Spleen (tissue), 11 donors: Measurements from ENCODE around the gene PKHD1. TPM values are rescaled to one million over a fixed set of nuclear protein-coding genes. Genes with fewer than 3 reads are reported as not detected.
"Not testable (repeated sequence)": the region's sequence is repeated elsewhere in the genome, so short reads cannot be mapped to it uniquely, and the experiment has no call there.

Source experiments
- DNase-seq: peaks from one replicate; pipeline ENCODE4 v3.0.0-alpha.2; 2020
- H3K27ac ChIP-seq, 8 donors: fragments of 200-600 bp; sonication (generic) in 7 of 8; 1 replicate in 4 of 8; 2 replicates in 4 of 8; pipeline versions ENCODE4 v1.5.0 to v1.8.0; 2016 to 2021; ENCODE audit warnings: inconsistent platforms in 4 of 8, mild to moderate bottlenecking in 4 of 8, moderate library complexity in 1 of 8
- H3K27me3 ChIP-seq, 7 donors: fragments of 200-600 bp; sonication (generic) in 6 of 7; replicated peaks in 1 of 7; 1 replicate in 4 of 7; 2 replicates in 3 of 7; pipeline versions ENCODE4 v1.5.0 to v1.8.0; 2016 to 2021; ENCODE audit warnings: inconsistent platforms in 3 of 7, mild to moderate bottlenecking in 1 of 7
- H3K36me3 ChIP-seq, 6 donors: fragments of 200-600 bp; sonication (generic) in 5 of 6; 1 replicate in 4 of 6; 2 replicates in 2 of 6; pipeline versions ENCODE4 v1.5.0 to v1.8.0; 2016 to 2021; ENCODE audit warnings: inconsistent platforms in 2 of 6
- H3K4me1 ChIP-seq, 6 donors: fragments of 200-600 bp; sonication (generic) in 5 of 6; 1 replicate in 3 of 6; 2 replicates in 3 of 6; pipeline versions ENCODE4 v1.5.0 to v1.8.0; 2016 to 2021; ENCODE audit warnings: inconsistent platforms in 3 of 6
- H3K4me3 ChIP-seq, 8 donors: fragments of 200-600 bp; sonication (generic) in 7 of 8; 1 replicate in 4 of 8; 2 replicates in 4 of 8; pipeline versions ENCODE4 v1.5.0 to v1.8.0; 2016 to 2021; ENCODE audit warnings: inconsistent platforms in 4 of 8, mild to moderate bottlenecking in 4 of 8, moderate library complexity in 2 of 8
- H3K9me3 ChIP-seq, 8 donors: fragments of 200-600 bp; sonication (generic) in 7 of 8; 1 replicate in 4 of 8; 2 replicates in 4 of 8; pipeline versions ENCODE4 v1.5.0 to v1.8.0; 2016 to 2021; ENCODE audit warnings: inconsistent platforms in 4 of 8
- CTCF ChIP-seq, 11 experiments: fragments of 200-600 bp in 7 of 11; fragments of 450-650 bp in 4 of 11; sonication (generic) in 4 of 11; IDR thresholded peaks in 8 of 11; conservative IDR thresholded peaks in 3 of 11; 1 replicate in 7 of 11; 2 replicates in 4 of 11; pipeline versions ENCODE4 v1.4.0 to v1.8.0; 2016 to 2021; ENCODE audit warnings: antibody characterized with exemption in 11 of 11, inconsistent platforms in 4 of 11, mild to moderate bottlenecking in 1 of 11
- POLR2A ChIP-seq, 3 donors: fragments of 450-650 bp; IDR thresholded peaks; one replicate each; pipeline ENCODE4 v1.5.1; 2017; ENCODE audit warnings: antibody characterized with exemption in 3 of 3, mild to moderate bottlenecking in 1 of 3
- POLR2AphosphoS5 ChIP-seq, 3 donors: sonication (generic); formaldehyde crosslinking; IDR thresholded peaks; one replicate each; pipeline ENCODE4 v1.5.1; 2017; ENCODE audit warnings: antibody characterized with exemption in 3 of 3
- WGBS, 5 donors: extraction: QIAGEN DNeasy Blood & Tissue Kit in 3 of 5; methylation state at CpG; one replicate each; pipeline versions ENCODE4 v1.1.5 to v1.1.7; 2013 to 2018; 5-methylcytosine and 5-hydroxymethylcytosine counted together
- intact Hi-C: fragments of 100-400 bp; cut with DNase I; formaldehyde crosslinking; loops from one replicate; pipeline ENCODE4 v1.15.0; 2023; ENCODE audit warnings: low total_unique reads
- polyA plus RNA-seq, 3 donors: library from polyadenylated mRNA; stranded (reverse); fragments of 200-250 nt; gene quantifications; one replicate each; pipeline ENCODE4 v1.2.1, GENCODE V29; 2013
- total RNA-seq, 7 donors: library from RNA; depleted of rRNA in 3 of 7; stranded (reverse); fragments of >200 nt in 3 of 7; fragmentation: NEBNext Ultra II Directional in 4 of 7; extraction: Animal tissue kit (Norgen Biotek cat#: 25700) in 4 of 7; gene quantifications; one replicate each; pipeline versions ENCODE4 v1.1.0 to v1.2.1, GENCODE V29; 2016 to 2021
- donor health status: healthy with polysubstance abuse.
- donor health status: DM: no; HTN: no; CAD: no; lungs with moderate emphysema.
- donor health status: DM: no; HTN: no; CAD: no.
- donor health status: Bipolar disorder and iron deficiency.
- donor health status: healthy.
- donor health status: DM: no; HTN: no; CAD: no.
- donor health status: DM: yes; HTN: yes; CAD: no.

The PKHD1 gene
- total and polyA plus RNA-seq, 10 donors: not detected

GRCh38 chr6:51989789-51990188, 97.6 kb downstream of the PKHD1 start:
- H3K27me3 ChIP-seq: peaks cover 0 to 4% (median 0%) of the 10 kb centered on the region in 7 donors
- TF ChIP-seq POLR2AphosphoS5 (IDR thresholded peaks at IDR 0.05): no peak
- TF ChIP-seq CTCF (IDR thresholded peaks at IDR 0.05 in 8 of 11, conservative IDR thresholded peaks at IDR 0.05 in 3 of 11): no peak
- TF ChIP-seq POLR2A (IDR thresholded peaks at IDR 0.05): no peak
- intact Hi-C loops: no loop called here
- no peak overlapping the region for H3K4me3 ChIP-seq
- H3K36me3 ChIP-seq: no peaks in the 10 kb centered on the region
- no peak overlapping the region for H3K27ac ChIP-seq
- no peak for DNase-seq
- no peaks in the 10 kb centered on the region for H3K4me1 ChIP-seq
- WGBS, 5 donors: 70 to 96% (median 85%) methylated on average over 1 of the region's 1 CpG
- peaks cover 0 to 6% (median 0%) of the 10 kb centered on the region in 8 donors for H3K9me3 ChIP-seq

GRCh38 chr6:51986864-51987263, 100.5 kb downstream of the PKHD1 start:
- Histone ChIP-seq H3K27ac (no peak overlapping the region), H3K27me3 (peaks cover 0 to 4% (median 0%) of the 10 kb centered on the region in 7 donors), H3K9me3 (peaks cover 0 to 6% (median 0%) of the 10 kb centered on the region in 8 donors), H3K4me3 (no peak overlapping the region), H3K4me1 (no peaks in the 10 kb centered on the region), H3K36me3 (no peaks in the 10 kb centered on the region)
- WGBS, 5 donors: 74 to 93% (median 86%) methylated on average over 5 of the region's 5 CpGs
- intact Hi-C loops: no loop called here
- DNase-seq: no peak
- TF ChIP-seq POLR2AphosphoS5 (IDR thresholded peaks at IDR 0.05) (no peak), CTCF (IDR thresholded peaks at IDR 0.05 in 8 of 11, conservative IDR thresholded peaks at IDR 0.05 in 3 of 11) (no peak), POLR2A (IDR thresholded peaks at IDR 0.05) (no peak)

- Histone ChIP-seq H3K27me3 (peaks cover 0 to 4% (median 0%) of the 10 kb centered on the region in 7 donors), H3K27ac (no peak overlapping the region), H3K36me3 (no peaks in the 10 kb centered on the region), H3K4me1 (no peaks in the 10 kb centered on the region), H3K4me3 (no peak overlapping the region), H3K9me3 (no peaks in the 10 kb centered on the region)
- DNase-seq: no peak
- no peak for TF ChIP-seq POLR2AphosphoS5 (IDR thresholded peaks at IDR 0.05)
- TF ChIP-seq POLR2A (IDR thresholded peaks at IDR 0.05): no peak
- no peak for TF ChIP-seq CTCF (IDR thresholded peaks at IDR 0.05 in 8 of 11, conservative IDR thresholded peaks at IDR 0.05 in 3 of 11)
- intact Hi-C loops: no loop called here
- 31 to 37% (median 32%) methylated on average over 5 of the region's 5 CpGs for WGBS, 5 donors
Observed at GRCh38 chr6:51983564-51983963, 103.8 kb downstream of the PKHD1 start.

GRCh38 chr6:51982695-51983094, 104.7 kb downstream of the PKHD1 start:
- H3K27me3 ChIP-seq, H3K4me1 ChIP-seq, H3K27ac ChIP-seq, H3K9me3 ChIP-seq, H3K36me3 ChIP-seq, DNase-seq, intact Hi-C loops, H3K4me3 ChIP-seq: not testable (repeated sequence)
- 59 to 75% (median 65%) methylated on average over 4 to 5 of the region's 5 CpGs for WGBS, 5 donors

GRCh38 chr6:51976374-51976773, 111.0 kb downstream of the PKHD1 start:
- H3K4me1 ChIP-seq: no peaks in the 10 kb centered on the region
- intact Hi-C loops: no loop called here
- 87 to 95% (median 92%) methylated on average over 9 of the region's 9 CpGs for WGBS, 5 donors
- no peaks in the 10 kb centered on the region for H3K36me3 ChIP-seq
- no peak overlapping the region for H3K4me3 ChIP-seq
- peaks cover 0 to 3% (median 0%) of the 10 kb centered on the region in 7 donors for H3K27me3 ChIP-seq
- TF ChIP-seq POLR2A (IDR thresholded peaks at IDR 0.05): no peak
- no peak for TF ChIP-seq CTCF (IDR thresholded peaks at IDR 0.05 in 8 of 11, conservative IDR thresholded peaks at IDR 0.05 in 3 of 11)
- no peak for TF ChIP-seq POLR2AphosphoS5 (IDR thresholded peaks at IDR 0.05)
- no peak for DNase-seq
- H3K9me3 ChIP-seq: no peaks in the 10 kb centered on the region
- no peak overlapping the region for H3K27ac ChIP-seq
